Tibial artery (tissue), 4 donors: ENCODE measurements around the gene LTBP4.

Experiments used
- DNase-seq, 2 donors: peaks; one replicate each; pipeline ENCODE4 v3.0.0-alpha.2; 2019
- H3K27ac ChIP-seq, 2 donors: fragments of 200-600 bp; sonication (generic) in 1 of 2; 1 replicate in 1 of 2; 2 replicates in 1 of 2; pipeline ENCODE4 v1.5.1; 2018 to 2019; ENCODE audit warnings: mild to moderate bottlenecking in 1 of 2
- H3K27me3 ChIP-seq, 2 donors: fragments of 200-600 bp; sonication (generic) in 1 of 2; one replicate each; pipeline versions ENCODE4 v1.5.1 to v1.6.0; 2016 to 2019
- H3K36me3 ChIP-seq, 3 donors: fragments of 200-600 bp; sonication (generic) in 2 of 3; one replicate each; pipeline ENCODE4 v1.5.1; 2016 to 2019; ENCODE audit warnings: mild to moderate bottlenecking in 2 of 3
- H3K4me1 ChIP-seq, 4 donors: fragments of 200-600 bp; sonication (generic) in 2 of 4; 1 replicate in 3 of 4; 2 replicates in 1 of 4; pipeline ENCODE4 v1.5.1; 2016 to 2019
- H3K4me3 ChIP-seq, 2 donors: fragments of 200-600 bp; sonication (generic) in 1 of 2; 1 replicate in 1 of 2; 2 replicates in 1 of 2; pipeline ENCODE4 v1.5.1; 2018 to 2019; ENCODE audit warnings: mild to moderate bottlenecking in 2 of 2
- H3K9me3 ChIP-seq, 3 donors: fragments of 200-600 bp; sonication (generic) in 1 of 3; one replicate each; pipeline ENCODE4 v1.5.1; 2016 to 2019
- CTCF ChIP-seq, 2 experiments: fragments of 200-600 bp in 1 of 2; fragments of 450-650 bp in 1 of 2; IDR thresholded peaks; one replicate each; pipeline ENCODE4 v1.5.1; 2017 to 2019; ENCODE audit warnings: antibody characterized with exemption in 2 of 2, mild to moderate bottlenecking in 1 of 2, moderate library complexity in 1 of 2
- intact Hi-C: fragments of 100-400 bp; cut with DNase I; formaldehyde crosslinking; loops from one replicate; pipeline ENCODE4 v1.15.0; 2023; ENCODE audit warnings: low total_unique reads

The LTBP4 gene

GRCh38 chr19:40599331-40599901 is 1.8 kb upstream of the LTBP4 start:
- peak; percentile 45 to 83 for DNase-seq
- TF ChIP-seq CTCF (IDR thresholded peaks at IDR 0.05), result no peak
- H3K36me3 ChIP-seq, result no peaks in the 10 kb centered on the region
- peak overlapping the region; percentile 67 to 87 for H3K4me3 ChIP-seq
- no peaks in the 10 kb centered on the region for H3K9me3 ChIP-seq
- intact Hi-C loops, result loop anchor here (5.0 to 10.0 kb wide), 2 partner anchors 67 to 135 kb away; partner anchors contain the start of genes BLVRB and SPTBN4
- peak overlapping the region; percentile 86 to 90 for H3K27ac ChIP-seq
- H3K27me3 ChIP-seq, result peaks cover 0 to 15% of the 10 kb centered on the region in 2 donors
- H3K4me1 ChIP-seq, result peaks cover 0 to 75% (median 64%) of the 10 kb centered on the region in 4 donors

DNA sequence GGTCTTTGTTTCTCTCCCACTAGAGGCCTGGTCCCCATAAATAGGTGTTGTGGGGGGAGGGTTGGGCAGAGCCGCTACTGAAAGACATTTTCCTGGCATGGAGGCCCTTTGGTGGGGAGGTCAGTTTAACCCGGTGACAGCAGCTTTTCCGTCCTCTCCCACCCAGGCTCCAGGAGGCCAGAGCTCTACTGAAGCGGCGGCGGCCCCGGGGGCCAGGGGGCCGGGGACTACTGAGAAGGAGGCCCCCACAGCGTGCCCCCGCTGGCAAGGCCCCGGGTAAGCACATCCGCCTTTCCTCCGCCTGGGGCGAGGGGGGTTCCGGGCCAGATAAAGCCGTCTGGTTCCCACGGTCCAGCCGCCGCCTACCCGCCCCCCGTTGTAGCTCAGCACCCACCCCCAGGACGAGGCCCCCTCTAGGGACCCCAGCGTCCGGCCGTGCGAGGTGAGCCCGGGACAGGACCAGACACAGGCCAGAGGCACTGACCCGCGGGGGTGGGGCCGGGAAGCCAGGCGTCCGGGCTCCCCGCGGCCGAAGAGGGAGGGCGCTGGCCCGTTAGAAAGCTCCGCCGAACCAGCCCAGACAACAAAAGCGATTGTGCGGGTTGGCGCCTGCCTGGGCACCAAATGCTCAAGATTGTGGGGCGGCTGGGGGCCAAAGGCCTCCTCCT is 1.1 kb upstream of the LTBP4 start:
- Histone ChIP-seq H3K4me3 (peak overlapping the region; percentile 67 to 87), H3K27ac (peak overlapping the region; percentile 86 to 90), H3K4me1 (peaks cover 0 to 81% (median 70%) of the 10 kb centered on the region in 4 donors), H3K36me3 (no peaks in the 10 kb centered on the region), H3K27me3 (peaks cover 0 to 12% of the 10 kb centered on the region in 2 donors), H3K9me3 (no peaks in the 10 kb centered on the region)
- no peak for TF ChIP-seq CTCF (IDR thresholded peaks at IDR 0.05)
- peak; percentile 58 to 81 for DNase-seq
- intact Hi-C loops, result loop anchor here (5.0 to 10.0 kb wide), 2 partner anchors 68 to 135 kb away; partner anchors contain the start of genes BLVRB and SPTBN4

DNA sequence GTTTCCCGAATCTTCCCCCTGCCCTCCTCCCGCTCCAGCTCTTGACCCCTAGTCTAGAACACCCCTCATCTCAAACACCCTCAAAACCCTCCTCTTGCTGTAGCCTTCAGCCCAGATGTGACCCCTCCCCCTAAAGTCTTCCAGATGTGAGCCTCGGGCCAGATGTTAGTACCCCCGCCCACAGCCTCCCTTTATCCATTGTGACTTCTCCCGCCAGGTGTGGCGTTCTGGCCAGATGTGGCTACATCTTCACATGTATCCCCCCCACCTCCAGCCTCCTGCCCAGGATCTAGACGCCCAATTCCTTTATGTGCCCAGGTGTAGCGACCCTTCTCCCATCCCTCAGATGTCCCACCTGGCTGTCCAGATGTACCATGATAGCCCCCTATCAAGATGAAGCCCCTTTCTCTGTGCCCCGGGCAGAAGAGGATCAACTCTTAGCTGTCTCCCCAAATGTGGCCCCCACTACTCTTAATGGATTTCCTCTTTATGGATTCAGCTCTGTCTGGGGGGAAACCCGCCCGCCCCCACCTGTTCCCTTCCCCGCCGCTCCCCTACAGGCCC is 517 bp upstream of the LTBP4 start:
- DNase-seq, result peak; percentile 39 to 69
- H3K4me1 ChIP-seq, result peaks cover 0 to 87% (median 76%) of the 10 kb centered on the region in 4 donors
- no peak for TF ChIP-seq CTCF (IDR thresholded peaks at IDR 0.05)
- H3K27me3 ChIP-seq, result peaks cover 0 to 7% of the 10 kb centered on the region in 2 donors
- no peaks in the 10 kb centered on the region for H3K36me3 ChIP-seq
- no peaks in the 10 kb centered on the region for H3K9me3 ChIP-seq
- H3K27ac ChIP-seq, result peak overlapping the region; percentile 86 to 90
- intact Hi-C loops, result no loop called here
- peak overlapping the region; percentile 67 to 87 for H3K4me3 ChIP-seq

- Histone ChIP-seq H3K9me3 (no peaks in the 10 kb centered on the region), H3K4me1 (peaks cover 0 to 82% (median 68%) of the 10 kb centered on the region in 4 donors), H3K27me3 (no peaks in the 10 kb centered on the region), H3K27ac (peak overlapping the region; percentile 86 to 90), H3K36me3 (no peaks in the 10 kb centered on the region), H3K4me3 (peak overlapping the region; percentile 67 to 87)
- no peak for TF ChIP-seq CTCF (IDR thresholded peaks at IDR 0.05)
- intact Hi-C loops, result no loop called here
- no peak for DNase-seq
Observed at GRCh38 chr19:40603071-40603388, 1.9 kb downstream of the LTBP4 start.

GRCh38 chr19:40603389-40604170 is 2.4 kb downstream of the LTBP4 start:
- H3K27ac ChIP-seq, result peak overlapping the region; percentile 86 to 90
- no peak for TF ChIP-seq CTCF (IDR thresholded peaks at IDR 0.05)
- peaks cover 0 to 76% (median 64%) of the 10 kb centered on the region in 4 donors for H3K4me1 ChIP-seq
- peak overlapping the region; percentile 67 to 87 for H3K4me3 ChIP-seq
- intact Hi-C loops, result no loop called here
- DNase-seq, result peak; percentile 99 to 100
- no peaks in the 10 kb centered on the region for H3K9me3 ChIP-seq
- H3K36me3 ChIP-seq, result no peaks in the 10 kb centered on the region
- H3K27me3 ChIP-seq, result no peaks in the 10 kb centered on the region
